ENCODE results near the gene NUP58.

Gene NUP58

GRCh38 chr13:25380741-25381324 is 79.4 kb downstream of the NUP58 start:
- H3K4me3 ChIP-seq (replicated peaks in 1 of 2; ENCODE audit: low read depth in 2 of 2, low read length in 2 of 2) = no peak overlapping the region
- no peak for DNase-seq (ENCODE audit: low read depth in 2 of 2)
- no peak for TF ChIP-seq CTCF (IDR thresholded peaks at IDR 0.05; ENCODE audit: low read depth, low read length)

DNA sequence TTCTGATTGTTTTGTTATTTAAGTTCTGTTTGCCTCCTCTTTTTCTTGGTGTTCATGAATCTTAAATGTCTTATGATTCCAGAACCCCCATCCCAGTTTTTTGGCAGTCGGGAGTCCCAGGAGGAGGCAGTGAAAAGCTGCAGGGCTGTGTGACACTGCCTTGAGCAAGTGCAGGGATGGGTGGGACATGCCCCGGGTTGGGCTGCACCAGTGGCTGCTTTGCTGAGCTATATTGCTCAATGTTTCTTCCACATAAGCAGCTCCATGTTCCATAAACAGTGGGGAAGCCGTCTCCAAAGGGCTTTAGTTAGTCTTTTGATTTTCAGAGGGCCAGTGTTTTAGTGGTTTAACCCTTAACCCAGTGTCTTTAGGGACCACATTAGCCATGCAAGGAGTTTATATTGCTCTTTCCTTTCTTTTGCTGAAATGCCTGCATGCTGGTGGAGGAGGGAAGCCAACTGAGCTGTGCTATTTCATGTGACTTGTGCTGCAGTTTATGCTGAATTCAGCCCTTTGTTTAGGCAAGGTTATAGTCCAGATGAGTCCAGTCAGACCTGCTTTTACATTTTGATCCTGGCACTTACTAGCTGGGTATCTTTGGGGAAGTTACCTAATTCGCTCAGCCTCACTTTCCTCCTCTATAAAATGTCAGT is 83.5 kb downstream of the NUP58 start:
- no peak for DNase-seq (ENCODE audit: low read depth in 2 of 2)
- no peak overlapping the region for H3K4me3 ChIP-seq (replicated peaks in 1 of 2; ENCODE audit: low read depth in 2 of 2, low read length in 2 of 2)
- TF ChIP-seq CTCF (IDR thresholded peaks at IDR 0.05; ENCODE audit: low read depth, low read length) = no peak

GRCh38 chr13:25391932-25392331 is 90.5 kb downstream of the NUP58 start:
- DNase-seq (ENCODE audit: low read depth in 2 of 2) = no peak
- H3K4me3 ChIP-seq (replicated peaks in 1 of 2; ENCODE audit: low read depth in 2 of 2, low read length in 2 of 2) = no peak overlapping the region
- no peak for TF ChIP-seq CTCF (IDR thresholded peaks at IDR 0.05; ENCODE audit: low read depth, low read length)
